Neural cell (in vitro differentiated cells): Measurements from ENCODE around the gene LRIG1.

Source experiments
- CTCF ChIP-seq: fragments of 450-650 bp; IDR thresholded peaks from 2 replicates; pipeline ENCODE4 v1.5.1; 2014; ENCODE audit warnings: antibody characterized with exemption, mild to moderate bottlenecking, moderate library complexity; ENCODE audit not compliant: poor library complexity, severe bottlenecking
- EP300 ChIP-seq: fragments of 450-650 bp; conservative IDR thresholded peaks from 2 replicates; pipeline ENCODE4 v1.6.1; 2014; ENCODE audit warnings: antibody characterized with exemption, mild to moderate bottlenecking, moderate library complexity; ENCODE audit not compliant: poor library complexity, severe bottlenecking
- EZH2 ChIP-seq: fragments of 200-600, 300-800 bp; shearing (Covaris generic), sonication (generic); IDR thresholded peaks from 2 replicates; pipeline ENCODE4 v1.6.1; 2014; ENCODE audit warnings: antibody characterized with exemption, low read length, borderline replicate concordance, mild to moderate bottlenecking; ENCODE audit not compliant: insufficient read depth, poor library complexity, severe bottlenecking
- POLR2AphosphoS5 ChIP-seq: IDR thresholded peaks from 2 replicates; pipeline ENCODE4 v1.6.1; 2012
- RAD21 ChIP-seq: fragments of 450-650 bp; conservative IDR thresholded peaks from 2 replicates; pipeline ENCODE4 v1.6.1; 2014; ENCODE audit warnings: antibody characterized with exemption, mild to moderate bottlenecking, moderate library complexity
- REST ChIP-seq: IDR thresholded peaks from 2 replicates; pipeline ENCODE4 v1.6.1; 2012; ENCODE audit warnings: borderline replicate concordance
- SMC3 ChIP-seq: fragments of 450-650 bp; conservative IDR thresholded peaks from 2 replicates; pipeline ENCODE4 v1.6.1; 2014; ENCODE audit warnings: antibody characterized with exemption, mild to moderate bottlenecking, moderate library complexity; ENCODE audit not compliant: poor library complexity
- TAF1 ChIP-seq: IDR thresholded peaks from 2 replicates; pipeline ENCODE4 v1.6.1; 2012; ENCODE audit warnings: low read depth

- TF ChIP-seq CTCF (no peak), REST (no peak), SMC3 (no peak), POLR2AphosphoS5 (no peak), EZH2 (no peak), EP300 (no peak), TAF1 (no peak), RAD21 (no peak)
These were observed 87.6 kb downstream of the LRIG1 start for GRCh38 chr3:66413151-66413751.
